MM.1S (cell line): ENCODE measurements around the gene AK9.
A peak's percentile ranks its signal among the peaks of the same experiment; 100 is the strongest.

ENCODE experiments used
- DNase-seq: peaks from one replicate; pipeline ENCODE4 v3.0.0-alpha.2; 2015
- H2AFZ ChIP-seq: fragments of 300-600 bp; sonication (generic); 2 replicates; pipeline ENCODE4 v1.6.0; 2016; ENCODE audit warnings: antibody characterized with exemption, low read length
- H3F3A ChIP-seq: fragments of 300-600 bp; sonication (generic); 2 replicates; pipeline ENCODE4 v1.6.1; 2016; ENCODE audit warnings: mild to moderate bottlenecking, antibody characterized with exemption, low read length, moderate library complexity, mixed read lengths; ENCODE audit not compliant: insufficient read depth
- H3K27ac ChIP-seq: fragments of 300-600 bp; sonication (generic); 2 replicates; pipeline ENCODE4 v1.5.1; 2016; ENCODE audit warnings: mild to moderate bottlenecking, low read length
- H3K27me3 ChIP-seq: fragments of 300-600 bp; sonication (generic); replicated peaks from 2 replicates; pipeline ENCODE4 v1.6.0; 2016; ENCODE audit warnings: low read length; ENCODE audit not compliant: insufficient read depth
- H3K36me3 ChIP-seq: fragments of 300-600 bp; sonication (generic); replicated peaks from 2 replicates; pipeline ENCODE4 v1.6.1; 2016; ENCODE audit warnings: mild to moderate bottlenecking, low read length, mixed read lengths; ENCODE audit not compliant: insufficient read depth
- H3K4me1 ChIP-seq: fragments of 300-600 bp; sonication (generic); 2 replicates; pipeline ENCODE4 v1.6.1; 2016; ENCODE audit warnings: low read length, mixed read lengths
- H3K4me2 ChIP-seq: fragments of 300-600 bp; sonication (generic); 2 replicates; pipeline ENCODE4 v1.6.0; 2016; ENCODE audit warnings: low read depth, low read length
- H3K4me3 ChIP-seq: fragments of 300-600 bp; sonication (generic); 2 replicates; pipeline ENCODE4 v1.5.1; 2016; ENCODE audit warnings: low read length, mixed read lengths
- H3K79me2 ChIP-seq: fragments of 300-600 bp; sonication (generic); 2 replicates; pipeline ENCODE4 v1.6.1; 2016; ENCODE audit warnings: mixed run types, low read length, mixed read lengths
- H3K9ac ChIP-seq: fragments of 300-600 bp; sonication (generic); 2 replicates; pipeline ENCODE4 v1.6.1; 2016; ENCODE audit warnings: low read length, mixed read lengths
- H3K9me2 ChIP-seq: fragments of 300-600 bp; sonication (generic); replicated peaks from 2 replicates; pipeline ENCODE4 v1.6.1; 2016; ENCODE audit warnings: mild to moderate bottlenecking, low read length, mixed read lengths; ENCODE audit not compliant: insufficient read depth
- H3K9me3 ChIP-seq: fragments of 300-600 bp; sonication (generic); replicated peaks from 2 replicates; pipeline ENCODE4 v1.6.1; 2016; ENCODE audit warnings: mild to moderate bottlenecking, low read length, mixed read lengths; ENCODE audit not compliant: insufficient read depth
- H4K20me1 ChIP-seq: fragments of 300-600 bp; sonication (generic); 2 replicates; pipeline ENCODE4 v1.6.1; 2016; ENCODE audit warnings: mild to moderate bottlenecking, low read length, moderate library complexity, mixed read lengths; ENCODE audit not compliant: insufficient read depth
- EZH2 ChIP-seq: fragments of 300-600 bp; sonication (generic); optimal IDR thresholded peaks from 2 replicates; pipeline ENCODE3; 2017; ENCODE audit warnings: low read depth, mild to moderate bottlenecking, antibody characterized with exemption, low read length, mixed read lengths
- EZH2phosphoT487 ChIP-seq: fragments of 300-600 bp; sonication (generic); IDR thresholded peaks from 2 replicates; pipeline ENCODE4 v1.6.1; 2018; ENCODE audit warnings: antibody characterized with exemption, low read length
- TF ChIP-seq, protein P1 (sequence below): fragments of 300-600 bp; sonication (generic); IDR thresholded peaks from 2 replicates; pipeline ENCODE4 v1.5.1; 2016; ENCODE audit warnings: antibody characterized with exemption, low read length, mixed read lengths

AK9 gene

DNA sequence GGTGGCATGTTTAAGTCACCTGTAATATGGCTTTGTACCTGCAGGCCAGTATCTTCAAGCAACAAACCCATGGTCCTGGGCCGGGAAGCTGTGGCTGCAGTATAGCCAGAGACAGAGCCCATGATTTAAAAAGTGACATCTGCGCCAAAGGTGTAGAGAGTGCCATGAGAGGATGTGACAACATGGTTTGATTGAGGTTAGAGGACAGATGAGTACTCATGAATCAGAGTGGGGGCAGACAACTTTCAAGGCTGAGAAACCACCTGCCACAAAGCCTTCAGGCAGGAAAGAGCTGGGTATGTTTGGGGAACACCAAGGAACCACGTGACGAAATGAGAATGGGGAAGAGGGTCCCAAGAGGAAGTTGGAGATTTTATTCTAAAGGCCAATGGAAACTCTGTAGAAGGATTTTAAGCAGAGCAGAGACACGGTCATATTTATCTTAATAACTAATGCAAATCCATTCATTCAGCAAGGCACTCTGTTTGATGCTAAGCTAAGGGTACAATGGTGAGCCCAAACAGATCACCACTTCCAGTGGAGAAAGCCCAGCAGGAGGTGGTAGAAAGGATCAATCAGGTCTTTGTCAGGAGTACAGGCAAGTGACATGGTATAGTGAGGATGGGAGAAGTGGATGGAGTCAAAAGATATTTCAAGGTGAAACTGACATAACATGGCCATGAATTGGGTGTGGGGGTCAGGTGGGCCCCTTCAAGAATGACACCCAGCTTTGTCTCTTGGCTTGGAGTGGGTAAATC lies 232.0 kb downstream of the AK9 start:
- H3K36me3 ChIP-seq: peaks cover 3% of the 10 kb centered on the region; the same call in 1 of the 2 replicates
- peaks cover 58% of the 10 kb centered on the region for H3K4me1 ChIP-seq
- peak overlapping the region; percentile 58 for H3K4me2 ChIP-seq
- H2AFZ ChIP-seq: no peak overlapping the region
- no peak overlapping the region; the same call in 1 of the 2 replicates for H3K9ac ChIP-seq
- H3K27me3 ChIP-seq: no peaks in the 10 kb centered on the region
- no peaks in the 10 kb centered on the region for H3K9me3 ChIP-seq
- H3F3A ChIP-seq: peaks cover 57% of the 10 kb centered on the region
- TF ChIP-seq EZH2phosphoT487 (no peak), EZH2 (no peak)
- TF ChIP-seq, protein P1, sequence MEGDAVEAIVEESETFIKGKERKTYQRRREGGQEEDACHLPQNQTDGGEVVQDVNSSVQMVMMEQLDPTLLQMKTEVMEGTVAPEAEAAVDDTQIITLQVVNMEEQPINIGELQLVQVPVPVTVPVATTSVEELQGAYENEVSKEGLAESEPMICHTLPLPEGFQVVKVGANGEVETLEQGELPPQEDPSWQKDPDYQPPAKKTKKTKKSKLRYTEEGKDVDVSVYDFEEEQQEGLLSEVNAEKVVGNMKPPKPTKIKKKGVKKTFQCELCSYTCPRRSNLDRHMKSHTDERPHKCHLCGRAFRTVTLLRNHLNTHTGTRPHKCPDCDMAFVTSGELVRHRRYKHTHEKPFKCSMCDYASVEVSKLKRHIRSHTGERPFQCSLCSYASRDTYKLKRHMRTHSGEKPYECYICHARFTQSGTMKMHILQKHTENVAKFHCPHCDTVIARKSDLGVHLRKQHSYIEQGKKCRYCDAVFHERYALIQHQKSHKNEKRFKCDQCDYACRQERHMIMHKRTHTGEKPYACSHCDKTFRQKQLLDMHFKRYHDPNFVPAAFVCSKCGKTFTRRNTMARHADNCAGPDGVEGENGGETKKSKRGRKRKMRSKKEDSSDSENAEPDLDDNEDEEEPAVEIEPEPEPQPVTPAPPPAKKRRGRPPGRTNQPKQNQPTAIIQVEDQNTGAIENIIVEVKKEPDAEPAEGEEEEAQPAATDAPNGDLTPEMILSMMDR: no peak
- no peak overlapping the region for H3K4me3 ChIP-seq
- no peaks in the 10 kb centered on the region for H3K9me2 ChIP-seq
- peaks cover 60% of the 10 kb centered on the region for H3K79me2 ChIP-seq
- DNase-seq: peak; percentile 16
- H3K27ac ChIP-seq: peak overlapping the region; percentile 85; the same call in 1 of the 2 replicates
- H4K20me1 ChIP-seq: no peaks in the 10 kb centered on the region

DNA sequence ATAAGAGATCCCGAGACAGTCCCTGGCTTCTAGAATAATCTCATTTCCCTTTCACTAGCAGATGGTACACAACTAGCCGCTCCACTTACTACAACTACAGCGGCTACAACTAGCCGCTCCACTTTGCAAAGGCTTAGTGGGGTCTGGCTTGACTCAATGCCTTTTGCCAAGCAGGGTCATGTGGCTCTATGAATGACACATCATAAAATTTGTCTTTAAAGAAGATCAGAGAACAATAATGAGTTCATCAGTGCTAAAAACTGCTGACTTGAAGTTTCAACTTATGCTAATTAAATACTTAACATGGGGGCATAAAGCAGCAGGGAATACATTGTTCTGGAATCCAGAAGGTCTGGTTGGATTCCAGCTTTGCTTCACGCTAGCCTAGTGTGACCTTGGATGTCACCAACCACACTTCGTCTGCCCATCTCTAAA lies 233.4 kb downstream of the AK9 start:
- TF ChIP-seq, protein P1: no peak
- TF ChIP-seq EZH2phosphoT487 (no peak), EZH2 (no peak)
- H3K9me3 ChIP-seq: no peaks in the 10 kb centered on the region
- H3K4me2 ChIP-seq: no peak overlapping the region
- no peaks in the 10 kb centered on the region for H4K20me1 ChIP-seq
- H3K27ac ChIP-seq: no peak overlapping the region
- no peaks in the 10 kb centered on the region for H3K9me2 ChIP-seq
- peaks cover 57% of the 10 kb centered on the region for H3F3A ChIP-seq
- H3K4me1 ChIP-seq: peaks cover 63% of the 10 kb centered on the region
- H3K36me3 ChIP-seq: 0 out of 2 replicates have a peak, but pooled peaks cover 3% of the 10 kb centered on the region
- no peak overlapping the region for H3K9ac ChIP-seq
- no peak overlapping the region for H2AFZ ChIP-seq
- H3K79me2 ChIP-seq: peaks cover 58% of the 10 kb centered on the region
- H3K27me3 ChIP-seq: no peaks in the 10 kb centered on the region
- DNase-seq: no peak
- no peak overlapping the region for H3K4me3 ChIP-seq

DNA sequence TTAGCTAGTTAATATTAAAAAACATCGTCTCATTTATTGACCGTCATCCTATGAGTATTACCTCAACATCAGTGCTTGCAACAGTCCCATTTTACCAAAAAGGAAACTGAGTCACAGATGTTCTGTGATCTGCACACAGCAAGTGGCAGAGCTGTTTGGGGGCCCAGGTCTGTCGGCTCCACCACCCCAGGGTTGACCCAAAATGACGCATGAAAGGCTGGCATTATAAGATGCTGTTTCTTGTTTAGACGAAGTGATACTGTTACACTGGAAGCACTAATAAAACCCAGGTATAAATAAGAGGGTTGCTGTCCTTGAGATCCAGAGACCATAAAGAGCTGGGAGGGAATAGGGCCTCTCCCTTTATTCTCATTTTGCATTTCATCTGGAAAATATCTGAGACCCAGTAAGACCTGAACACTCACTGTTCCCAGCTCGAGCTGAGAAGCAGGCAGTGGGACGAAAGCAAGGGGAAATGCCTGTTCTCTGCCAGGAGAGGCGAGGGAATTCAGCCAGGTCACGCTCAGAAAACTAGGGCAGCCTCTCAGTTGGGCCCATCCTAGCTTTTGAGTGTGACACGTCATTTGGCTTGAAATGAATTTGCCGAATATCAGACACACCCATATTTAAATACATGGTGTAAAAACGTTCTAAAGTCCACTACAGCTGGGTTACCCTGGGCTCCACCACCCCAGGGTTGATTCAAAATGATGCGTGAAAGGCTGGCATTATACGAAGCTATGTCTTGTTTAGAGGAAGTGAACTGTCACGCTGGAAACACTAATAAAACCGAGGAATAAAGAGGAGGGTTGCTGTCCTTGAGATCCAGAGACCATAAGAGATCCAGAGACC lies 234.1 kb downstream of the AK9 start:
- Histone ChIP-seq H3K9ac (peak overlapping the region; percentile 76), H2AFZ (no peak overlapping the region), H4K20me1 (no peaks in the 10 kb centered on the region), H3K27me3 (no peaks in the 10 kb centered on the region), H3K4me3 (peak overlapping the region; percentile 85), H3K9me3 (no peaks in the 10 kb centered on the region), H3K36me3 (0 out of 2 replicates have a peak, but pooled peaks cover 2% of the 10 kb centered on the region), H3F3A (peaks cover 52% of the 10 kb centered on the region), H3K27ac (no peak overlapping the region), H3K4me2 (peak overlapping the region; percentile 98), H3K9me2 (no peaks in the 10 kb centered on the region), H3K79me2 (peaks cover 52% of the 10 kb centered on the region), H3K4me1 (peaks cover 57% of the 10 kb centered on the region)
- TF ChIP-seq, protein P1: no peak
- TF ChIP-seq EZH2phosphoT487 (no peak), EZH2 (no peak)
- DNase-seq: no peak
